WTC11 (cell line): ENCODE results near the gene WNT3. TPM values are rescaled to one million over a fixed set of nuclear protein-coding genes. Genes with fewer than 3 reads are reported as not detected.

Experiments
- ATAC-seq: fragments of 200-7000 bp; cut with Tn5 transposase; 2 replicates; pipeline ENCODE4 v1.10.0; 2021; ENCODE audit warnings: mild to moderate bottlenecking, moderate library complexity
- CTCF ChIA-PET: fragments of 300-600 bp; sonication (Branson Sonifier 250); formaldehyde crosslinking; loops from one replicate; lab custom pipeline; 2021; ENCODE audit warnings: antibody characterized with exemption; lab: Charles Lee
- POLR2A ChIA-PET: fragments of 350-600 bp; sonication (Branson Sonifier 250); formaldehyde crosslinking; loops from one replicate; lab custom pipeline; 2021; ENCODE audit warnings: antibody characterized with exemption; lab: Charles Lee
- DNase-seq: peaks from one replicate; pipeline ENCODE4 v3.0.0; 2021; ENCODE audit warnings: low spot score
- H3K27ac Mint-ChIP-seq: 2 replicates; pipeline ENCODE4 v1.8.0; 2021; ENCODE audit warnings: mixed read lengths
- H3K27me3 Mint-ChIP-seq: 2 replicates; pipeline ENCODE4 v1.8.0; 2021; ENCODE audit warnings: low read depth, mild to moderate bottlenecking, moderate library complexity, mixed read lengths
- H3K36me3 Mint-ChIP-seq: 2 replicates; pipeline ENCODE4 v1.8.0; 2021; ENCODE audit warnings: mixed read lengths
- H3K4me1 Mint-ChIP-seq: 2 replicates; pipeline ENCODE4 v1.8.0; 2022; ENCODE audit warnings: mixed read lengths
- H3K4me3 Mint-ChIP-seq: 2 replicates; pipeline ENCODE4 v1.8.0; 2021; ENCODE audit warnings: mild to moderate bottlenecking, moderate library complexity, mixed read lengths
- H3K9me3 Mint-ChIP-seq: 2 replicates; pipeline ENCODE4 v1.8.0; 2021; ENCODE audit warnings: mixed read lengths
- CREM ChIP-seq: sonication (generic); formaldehyde crosslinking; IDR thresholded peaks from 2 replicates; pipeline ENCODE4 v1.8.1; 2022; ENCODE audit warnings: mild to moderate bottlenecking, missing genetic modification reagents, moderate library complexity
- E2F1 ChIP-seq: sonication (generic); formaldehyde crosslinking; IDR thresholded peaks from 2 replicates; pipeline ENCODE4 v1.8.0; 2022; ENCODE audit warnings: mild to moderate bottlenecking, missing genetic modification reagents
- ETV6 ChIP-seq: sonication (generic); formaldehyde crosslinking; IDR thresholded peaks from 2 replicates; pipeline ENCODE4 v1.8.1; 2022; ENCODE audit warnings: mild to moderate bottlenecking, missing genetic modification reagents
- IRF1 ChIP-seq: sonication (generic); formaldehyde crosslinking; IDR thresholded peaks from 2 replicates; pipeline ENCODE4 v1.8.0; 2023; ENCODE audit warnings: missing genetic modification reagents
- KAT7 ChIP-seq: sonication (generic); formaldehyde crosslinking; IDR thresholded peaks from 2 replicates; pipeline ENCODE4 v1.8.1; 2023; ENCODE audit warnings: missing genetic modification reagents, mild to moderate bottlenecking, borderline replicate concordance
- MAX ChIP-seq: sonication (generic); formaldehyde crosslinking; IDR thresholded peaks from 2 replicates; pipeline ENCODE4 v1.8.0; 2022; ENCODE audit warnings: mild to moderate bottlenecking, missing genetic modification reagents
- NFE2L1 ChIP-seq: sonication (generic); formaldehyde crosslinking; IDR thresholded peaks from 2 replicates; pipeline ENCODE4 v1.8.1; 2023; ENCODE audit warnings: missing genetic modification reagents
- NR1H2 ChIP-seq: sonication (generic); formaldehyde crosslinking; IDR thresholded peaks from 2 replicates; pipeline ENCODE4 v1.9.0; 2021; ENCODE audit warnings: mild to moderate bottlenecking, moderate library complexity, missing genetic modification reagents
- RELA ChIP-seq: sonication (generic); formaldehyde crosslinking; IDR thresholded peaks from 2 replicates; pipeline ENCODE4 v1.8.1; 2022; ENCODE audit warnings: missing genetic modification reagents, mild to moderate bottlenecking, borderline replicate concordance
- RORB ChIP-seq: fragments of 250-450 bp; sonication (Bioruptor Pico); IDR thresholded peaks from 2 replicates; pipeline ENCODE4 v1.9.0; 2021; ENCODE audit warnings: mild to moderate bottlenecking
- SMAD3 ChIP-seq: sonication (generic); formaldehyde crosslinking; IDR thresholded peaks from 2 replicates; pipeline ENCODE4 v1.8.0; 2022; ENCODE audit warnings: missing genetic modification reagents, mild to moderate bottlenecking, borderline replicate concordance
- TCF7 ChIP-seq: sonication (generic); formaldehyde crosslinking; IDR thresholded peaks from 2 replicates; pipeline ENCODE4 v1.8.0; 2022; ENCODE audit warnings: mild to moderate bottlenecking, low read depth, missing genetic modification reagents, moderate library complexity
- USF2 ChIP-seq: sonication (generic); formaldehyde crosslinking; IDR thresholded peaks from 2 replicates; pipeline ENCODE4 v1.8.1; 2023; ENCODE audit warnings: mild to moderate bottlenecking, missing genetic modification reagents, moderate library complexity
- ZNF138 ChIP-seq: sonication (generic); formaldehyde crosslinking; conservative IDR thresholded peaks from 2 replicates; pipeline ENCODE4 v1.8.1; 2022; ENCODE audit warnings: mild to moderate bottlenecking, moderate library complexity, missing genetic modification reagents
- ZNF219 ChIP-seq: sonication (generic); formaldehyde crosslinking; IDR thresholded peaks from 2 replicates; pipeline ENCODE4 v1.8.0; 2023; ENCODE audit warnings: missing genetic modification reagents, mild to moderate bottlenecking, borderline replicate concordance
- ZNF281 ChIP-seq: sonication (generic); formaldehyde crosslinking; IDR thresholded peaks from 2 replicates; pipeline ENCODE4 v1.8.0; 2023; ENCODE audit warnings: mild to moderate bottlenecking, missing genetic modification reagents
- total RNA-seq: library from RNA; stranded (reverse); gene quantifications from 3 replicates; pipeline ENCODE4 v1.2.3, GENCODE V29; 2021
- TF ChIP-seq, protein P1 (sequence below): sonication (generic); formaldehyde crosslinking; IDR thresholded peaks from 2 replicates; pipeline ENCODE4 v1.8.1; 2022; ENCODE audit warnings: mild to moderate bottlenecking, moderate library complexity, missing genetic modification reagents
- TF ChIP-seq, protein P2 (sequence below): sonication (generic); formaldehyde crosslinking; conservative IDR thresholded peaks from 2 replicates; pipeline ENCODE4 v1.8.1; 2023; ENCODE audit warnings: mild to moderate bottlenecking, low read depth, missing genetic modification reagents, moderate library complexity
- TF ChIP-seq, protein P3 (sequence below): fragments of 250-450 bp; sonication (Bioruptor Pico); IDR thresholded peaks from 2 replicates; pipeline ENCODE4 v2.1.2; 2022; ENCODE audit warnings: mild to moderate bottlenecking, moderate library complexity
- TF ChIP-seq, protein P4 (sequence below): sonication (generic); formaldehyde crosslinking; IDR thresholded peaks from 2 replicates; pipeline ENCODE4 v1.8.1; 2022; ENCODE audit warnings: mild to moderate bottlenecking, missing genetic modification reagents, moderate library complexity, borderline replicate concordance

WNT3 gene
- total RNA-seq, 1 experiment from 2014 or later: 14.1 TPM

DNA sequence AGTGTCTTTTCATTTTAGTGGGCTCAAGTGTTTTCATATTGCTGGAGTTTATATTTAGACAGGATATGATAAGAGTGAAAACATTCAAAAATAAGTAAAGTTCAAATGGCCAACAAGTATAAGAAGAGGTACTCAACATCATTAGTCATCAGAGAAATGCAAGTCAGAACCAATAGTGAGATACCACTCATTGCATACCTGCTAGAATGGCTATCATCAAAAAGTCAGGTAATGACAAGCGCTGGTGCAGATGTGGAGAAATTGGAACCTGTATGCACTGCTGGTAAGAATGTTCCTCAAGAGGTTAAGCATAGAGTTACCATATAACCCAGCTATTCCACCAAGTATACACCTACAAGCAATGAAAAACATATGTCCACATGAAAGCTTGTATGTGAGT lies 87.8 kb downstream of the WNT3 start:
- TF ChIP-seq, protein P1, sequence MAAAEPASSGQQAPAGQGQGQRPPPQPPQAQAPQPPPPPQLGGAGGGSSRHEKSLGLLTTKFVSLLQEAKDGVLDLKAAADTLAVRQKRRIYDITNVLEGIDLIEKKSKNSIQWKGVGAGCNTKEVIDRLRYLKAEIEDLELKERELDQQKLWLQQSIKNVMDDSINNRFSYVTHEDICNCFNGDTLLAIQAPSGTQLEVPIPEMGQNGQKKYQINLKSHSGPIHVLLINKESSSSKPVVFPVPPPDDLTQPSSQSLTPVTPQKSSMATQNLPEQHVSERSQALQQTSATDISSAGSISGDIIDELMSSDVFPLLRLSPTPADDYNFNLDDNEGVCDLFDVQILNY (CRISPR knock-in tag): no peak
- TF ChIP-seq, protein P2, sequence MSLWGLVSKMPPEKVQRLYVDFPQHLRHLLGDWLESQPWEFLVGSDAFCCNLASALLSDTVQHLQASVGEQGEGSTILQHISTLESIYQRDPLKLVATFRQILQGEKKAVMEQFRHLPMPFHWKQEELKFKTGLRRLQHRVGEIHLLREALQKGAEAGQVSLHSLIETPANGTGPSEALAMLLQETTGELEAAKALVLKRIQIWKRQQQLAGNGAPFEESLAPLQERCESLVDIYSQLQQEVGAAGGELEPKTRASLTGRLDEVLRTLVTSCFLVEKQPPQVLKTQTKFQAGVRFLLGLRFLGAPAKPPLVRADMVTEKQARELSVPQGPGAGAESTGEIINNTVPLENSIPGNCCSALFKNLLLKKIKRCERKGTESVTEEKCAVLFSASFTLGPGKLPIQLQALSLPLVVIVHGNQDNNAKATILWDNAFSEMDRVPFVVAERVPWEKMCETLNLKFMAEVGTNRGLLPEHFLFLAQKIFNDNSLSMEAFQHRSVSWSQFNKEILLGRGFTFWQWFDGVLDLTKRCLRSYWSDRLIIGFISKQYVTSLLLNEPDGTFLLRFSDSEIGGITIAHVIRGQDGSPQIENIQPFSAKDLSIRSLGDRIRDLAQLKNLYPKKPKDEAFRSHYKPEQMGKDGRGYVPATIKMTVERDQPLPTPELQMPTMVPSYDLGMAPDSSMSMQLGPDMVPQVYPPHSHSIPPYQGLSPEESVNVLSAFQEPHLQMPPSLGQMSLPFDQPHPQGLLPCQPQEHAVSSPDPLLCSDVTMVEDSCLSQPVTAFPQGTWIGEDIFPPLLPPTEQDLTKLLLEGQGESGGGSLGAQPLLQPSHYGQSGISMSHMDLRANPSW (CRISPR knock-in tag): no peak
- TF ChIP-seq SMAD3 (CRISPR knock-in tag): no peak
- no peak for TF ChIP-seq TCF7 (CRISPR knock-in tag)
- TF ChIP-seq ZNF138 (CRISPR knock-in tag): no peak
- no peak for TF ChIP-seq E2F1 (CRISPR knock-in tag)
- TF ChIP-seq KAT7 (CRISPR knock-in tag): no peak
- no peak for TF ChIP-seq ZNF219 (CRISPR knock-in tag)
- no peak for TF ChIP-seq MAX (CRISPR knock-in tag)
- no peak for TF ChIP-seq ETV6 (CRISPR knock-in tag)
- no peak for TF ChIP-seq IRF1 (CRISPR knock-in tag)
- TF ChIP-seq, all 79 proteins: peak for 0
- CTCF ChIA-PET: no interaction called here
- H3K36me3 Mint-ChIP-seq: no peaks in the 10 kb centered on the region
- H3K9me3 Mint-ChIP-seq: no peaks in the 10 kb centered on the region
- POLR2A ChIA-PET: no interaction called here
- no peaks in the 10 kb centered on the region for H3K27me3 Mint-ChIP-seq
- peaks cover 43% of the 10 kb centered on the region for H3K4me1 Mint-ChIP-seq
- ATAC-seq (no peak), DNase-seq (no peak)
- no peak overlapping the region for H3K27ac Mint-ChIP-seq
- no peak overlapping the region for H3K4me3 Mint-ChIP-seq

DNA sequence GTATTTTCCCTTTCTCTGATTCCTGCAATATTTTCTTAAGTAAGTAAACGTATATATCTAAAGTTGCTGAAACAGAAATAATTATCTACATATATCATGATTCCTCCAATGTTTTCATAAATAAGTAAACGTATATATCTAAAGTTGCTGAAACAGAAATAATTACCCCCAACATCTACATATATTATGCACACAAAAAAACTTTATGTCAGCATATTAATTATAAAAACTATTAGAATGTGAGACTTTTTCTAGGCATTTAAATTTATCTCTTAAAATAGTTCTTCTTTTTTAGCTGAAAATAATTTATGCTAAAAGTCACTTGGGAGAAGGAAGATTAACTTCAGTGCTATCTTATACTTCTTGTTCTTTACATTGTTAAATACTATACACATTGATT lies 88.5 kb downstream of the WNT3 start:
- TF ChIP-seq CREM (CRISPR knock-in tag) (no peak), KAT7 (CRISPR knock-in tag) (no peak), ZNF281 (no peak), NR1H2 (CRISPR knock-in tag) (no peak), TCF7 (CRISPR knock-in tag) (no peak), RORB (no peak), USF2 (CRISPR knock-in tag) (no peak), NFE2L1 (no peak), RELA (CRISPR knock-in tag) (no peak)
- TF ChIP-seq, protein P3, sequence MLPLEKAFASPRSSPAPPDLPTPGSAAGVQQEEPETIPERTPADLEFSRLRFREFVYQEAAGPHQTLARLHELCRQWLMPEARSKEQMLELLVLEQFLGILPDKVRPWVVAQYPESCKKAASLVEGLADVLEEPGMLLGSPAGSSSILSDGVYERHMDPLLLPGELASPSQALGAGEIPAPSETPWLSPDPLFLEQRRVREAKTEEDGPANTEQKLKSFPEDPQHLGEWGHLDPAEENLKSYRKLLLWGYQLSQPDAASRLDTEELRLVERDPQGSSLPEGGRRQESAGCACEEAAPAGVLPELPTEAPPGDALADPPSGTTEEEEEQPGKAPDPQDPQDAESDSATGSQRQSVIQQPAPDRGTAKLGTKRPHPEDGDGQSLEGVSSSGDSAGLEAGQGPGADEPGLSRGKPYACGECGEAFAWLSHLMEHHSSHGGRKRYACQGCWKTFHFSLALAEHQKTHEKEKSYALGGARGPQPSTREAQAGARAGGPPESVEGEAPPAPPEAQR (CRISPR knock-in tag): no peak
- TF ChIP-seq, protein P4, sequence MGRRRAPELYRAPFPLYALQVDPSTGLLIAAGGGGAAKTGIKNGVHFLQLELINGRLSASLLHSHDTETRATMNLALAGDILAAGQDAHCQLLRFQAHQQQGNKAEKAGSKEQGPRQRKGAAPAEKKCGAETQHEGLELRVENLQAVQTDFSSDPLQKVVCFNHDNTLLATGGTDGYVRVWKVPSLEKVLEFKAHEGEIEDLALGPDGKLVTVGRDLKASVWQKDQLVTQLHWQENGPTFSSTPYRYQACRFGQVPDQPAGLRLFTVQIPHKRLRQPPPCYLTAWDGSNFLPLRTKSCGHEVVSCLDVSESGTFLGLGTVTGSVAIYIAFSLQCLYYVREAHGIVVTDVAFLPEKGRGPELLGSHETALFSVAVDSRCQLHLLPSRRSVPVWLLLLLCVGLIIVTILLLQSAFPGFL (CRISPR knock-in tag): no peak
- ATAC-seq (no peak), DNase-seq (no peak)
- Mint-ChIP-seq H3K36me3 (no peaks in the 10 kb centered on the region), H3K4me3 (no peak overlapping the region), H3K27ac (no peak overlapping the region), H3K4me1 (peaks cover 42% of the 10 kb centered on the region), H3K9me3 (no peaks in the 10 kb centered on the region), H3K27me3 (no peaks in the 10 kb centered on the region)
- ChIA-PET CTCF (no interaction called here), POLR2A (no interaction called here)
